ENCODE data around the gene BCR.
A peak's percentile ranks its signal among the peaks of the same experiment; 100 is the strongest.

BCR gene

DNA sequence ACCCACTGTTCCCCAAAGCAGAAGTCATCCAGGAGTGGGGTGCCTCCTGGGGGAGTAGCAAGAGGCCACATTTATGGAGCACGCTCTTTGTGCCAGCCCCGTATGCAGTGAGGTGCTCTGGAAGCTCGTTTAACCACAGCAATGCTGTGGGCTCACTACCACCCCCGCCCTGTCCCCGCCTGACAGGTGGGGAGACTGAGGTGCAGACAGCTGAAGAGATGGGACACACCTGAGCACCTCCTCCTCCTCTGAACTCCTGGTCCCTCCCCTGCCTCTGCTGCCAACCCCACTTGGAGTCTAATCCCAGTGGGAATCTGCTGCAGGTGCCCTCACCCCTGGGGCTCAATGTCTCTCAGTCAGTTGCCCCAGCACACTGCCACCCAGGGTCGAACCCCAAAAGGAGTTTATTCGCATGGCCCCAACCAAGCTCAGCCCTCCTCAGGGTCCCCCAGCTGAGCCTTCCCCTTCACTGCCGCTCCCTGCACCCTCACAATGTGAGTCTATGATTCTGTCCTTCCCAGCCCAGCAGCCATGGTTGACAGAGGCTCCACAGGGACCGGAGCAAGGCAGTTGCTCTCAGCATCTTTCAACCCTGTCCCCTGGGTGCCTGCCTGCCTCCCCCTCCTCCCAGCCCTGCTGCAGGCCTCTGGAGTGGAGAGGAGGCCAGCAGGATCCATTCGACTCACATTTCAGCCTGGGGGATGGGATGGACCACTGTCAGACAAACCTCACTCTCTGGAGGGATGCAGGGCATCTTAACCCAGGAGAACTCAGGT lies 13.3 kb upstream of the BCR start:
- Histone ChIP-seq H3K4me1 (ENCODE audit: control insufficient read depth, insufficient read depth, low read length) (no peaks in the 10 kb centered on the region), H3K27ac (ENCODE audit: low read depth, low read length) (no peak overlapping the region), H3K4me3 (ENCODE audit: low read length) (no peak overlapping the region), H3K36me3 (ENCODE audit: control insufficient read depth, insufficient read depth, low read length) (no peaks in the 10 kb centered on the region), H3K27me3 (ENCODE audit: control insufficient read depth, insufficient read depth, low read length) (no peaks in the 10 kb centered on the region), H3K9ac (ENCODE audit: low read length) (no peak overlapping the region)

DNA sequence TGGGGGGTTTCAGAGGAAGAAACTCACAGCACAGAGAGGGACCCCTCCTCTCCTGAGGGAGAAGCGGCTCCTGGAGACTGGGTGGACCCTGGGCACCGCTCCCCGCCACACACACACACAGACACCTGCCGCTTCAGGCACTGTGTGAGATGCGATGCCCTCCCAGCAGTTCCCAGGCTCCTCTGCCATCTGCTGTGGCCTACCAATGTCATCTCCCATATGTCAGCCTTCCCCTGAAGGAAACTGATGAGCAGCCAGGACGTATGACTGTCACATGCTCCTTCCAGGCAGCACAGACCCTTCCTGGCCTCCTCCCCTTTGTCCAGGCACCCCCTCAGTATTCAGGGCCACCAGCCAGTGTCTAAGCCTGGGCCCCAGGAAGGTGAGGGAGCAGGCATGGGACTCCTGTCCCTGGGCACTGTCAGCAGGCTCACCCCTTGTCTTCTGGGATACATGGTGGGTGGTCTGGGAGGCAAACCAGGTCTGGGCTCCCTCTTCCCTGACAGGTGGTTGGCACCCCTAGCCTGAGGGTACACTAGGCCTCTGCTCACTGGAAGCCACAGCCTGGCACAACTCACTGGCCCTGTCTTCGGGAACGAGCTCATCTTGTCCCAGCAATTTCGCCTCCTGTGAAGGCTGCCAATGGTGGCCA lies 11.8 kb upstream of the BCR start:
- Histone ChIP-seq H3K9ac (ENCODE audit: low read length) (no peak overlapping the region), H3K27me3 (ENCODE audit: control insufficient read depth, insufficient read depth, low read length) (no peaks in the 10 kb centered on the region), H3K36me3 (ENCODE audit: control insufficient read depth, insufficient read depth, low read length) (no peaks in the 10 kb centered on the region), H3K4me1 (ENCODE audit: control insufficient read depth, insufficient read depth, low read length) (no peaks in the 10 kb centered on the region), H3K4me3 (ENCODE audit: low read length) (no peak overlapping the region), H3K27ac (ENCODE audit: low read depth, low read length) (no peak overlapping the region)

DNA sequence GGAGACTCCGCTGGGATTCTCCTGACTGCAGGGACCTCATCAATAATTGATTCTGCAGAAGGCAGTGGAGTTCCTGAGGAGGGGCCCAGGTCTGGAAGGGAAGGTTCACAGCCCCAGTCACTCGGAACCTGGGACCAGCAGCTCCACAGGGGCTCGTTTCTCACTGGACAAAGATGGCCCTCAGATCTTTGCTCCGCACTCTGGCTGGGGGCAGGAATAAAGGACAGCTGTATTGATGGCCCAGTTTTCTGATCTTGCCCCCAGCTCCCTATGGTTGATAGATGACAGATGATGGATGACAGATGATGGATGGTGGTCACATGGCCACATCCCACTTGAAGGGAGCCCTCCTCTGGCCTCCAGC lies 11.3 kb upstream of the BCR start:
- H3K27ac ChIP-seq (ENCODE audit: low read depth, low read length), result no peak overlapping the region
- H3K36me3 ChIP-seq (ENCODE audit: control insufficient read depth, insufficient read depth, low read length), result no peaks in the 10 kb centered on the region
- H3K4me1 ChIP-seq (ENCODE audit: control insufficient read depth, insufficient read depth, low read length), result no peaks in the 10 kb centered on the region
- no peak overlapping the region for H3K4me3 ChIP-seq (ENCODE audit: low read length)
- no peaks in the 10 kb centered on the region for H3K27me3 ChIP-seq (ENCODE audit: control insufficient read depth, insufficient read depth, low read length)
- no peak overlapping the region for H3K9ac ChIP-seq (ENCODE audit: low read length)

DNA sequence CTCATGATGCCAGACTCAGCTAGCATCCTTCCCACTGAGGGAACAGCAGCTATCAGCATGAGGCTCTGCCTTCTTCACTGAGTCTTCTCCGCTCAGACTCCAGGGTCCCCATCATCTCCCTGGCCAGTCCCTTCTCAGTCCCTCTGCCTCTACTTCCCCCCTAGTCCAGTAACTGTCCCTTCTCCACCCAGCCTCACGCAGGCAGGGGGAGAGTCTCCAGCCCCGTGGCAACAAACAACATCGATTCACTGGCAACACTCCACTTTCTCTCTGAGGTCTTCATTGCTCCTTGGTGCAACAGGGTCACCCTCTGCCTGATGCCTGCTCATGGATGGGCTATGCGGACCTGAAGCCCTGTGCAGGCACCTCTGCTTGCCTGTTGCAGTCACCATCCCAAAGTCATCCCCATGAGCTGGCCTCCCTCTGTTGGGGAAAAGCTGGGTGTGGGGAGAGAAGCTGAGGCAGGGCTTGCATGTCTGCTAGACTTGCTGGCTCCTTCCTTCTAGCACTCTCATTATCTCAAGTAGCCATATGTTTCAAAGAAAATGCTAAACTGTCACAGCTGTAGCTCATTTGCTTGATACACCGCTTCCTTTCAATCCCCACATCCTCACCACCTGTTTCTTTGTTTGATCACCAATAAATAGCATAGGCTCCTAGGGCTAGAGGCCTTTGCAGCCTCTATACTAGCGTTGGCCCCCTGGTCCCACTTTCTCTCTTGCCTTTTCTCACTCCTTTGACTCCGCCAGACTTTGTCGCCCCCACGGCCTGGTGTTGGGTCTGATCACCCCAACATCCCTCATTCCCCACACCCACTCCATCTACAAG lies 4.3 kb upstream of the BCR start:
- Histone ChIP-seq H3K4me3 (ENCODE audit: low read length) (no peak overlapping the region), H3K27ac (ENCODE audit: low read depth, low read length) (no peak overlapping the region), H3K36me3 (ENCODE audit: control insufficient read depth, insufficient read depth, low read length) (no peaks in the 10 kb centered on the region), H3K27me3 (ENCODE audit: control insufficient read depth, insufficient read depth, low read length) (no peaks in the 10 kb centered on the region), H3K4me1 (ENCODE audit: control insufficient read depth, insufficient read depth, low read length) (peaks cover 14% of the 10 kb centered on the region), H3K9ac (ENCODE audit: low read length) (no peak overlapping the region)

DNA sequence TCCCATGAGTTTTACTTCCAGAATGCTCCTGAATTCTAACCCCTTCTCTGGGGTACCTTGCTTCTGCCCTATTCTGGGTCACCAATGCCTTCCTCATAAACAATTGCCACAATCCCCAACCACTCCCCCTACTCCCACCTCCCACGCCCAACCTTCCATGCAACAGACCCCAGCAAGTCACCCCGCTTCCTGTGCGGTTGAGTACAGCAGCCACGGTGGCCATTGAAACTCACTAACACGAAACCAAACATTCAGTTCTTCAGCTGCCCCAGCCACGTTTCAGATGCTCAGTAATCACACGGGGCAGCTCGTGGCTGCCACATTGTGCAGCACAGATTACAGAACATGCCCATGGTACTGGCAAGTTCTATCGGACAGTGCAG lies 3.7 kb upstream of the BCR start:
- Histone ChIP-seq H3K36me3 (ENCODE audit: control insufficient read depth, insufficient read depth, low read length) (no peaks in the 10 kb centered on the region), H3K4me1 (ENCODE audit: control insufficient read depth, insufficient read depth, low read length) (peaks cover 16% of the 10 kb centered on the region), H3K27me3 (ENCODE audit: control insufficient read depth, insufficient read depth, low read length) (no peaks in the 10 kb centered on the region), H3K27ac (ENCODE audit: low read depth, low read length) (no peak overlapping the region), H3K9ac (ENCODE audit: low read length) (no peak overlapping the region), H3K4me3 (ENCODE audit: low read length) (no peak overlapping the region)

DNA sequence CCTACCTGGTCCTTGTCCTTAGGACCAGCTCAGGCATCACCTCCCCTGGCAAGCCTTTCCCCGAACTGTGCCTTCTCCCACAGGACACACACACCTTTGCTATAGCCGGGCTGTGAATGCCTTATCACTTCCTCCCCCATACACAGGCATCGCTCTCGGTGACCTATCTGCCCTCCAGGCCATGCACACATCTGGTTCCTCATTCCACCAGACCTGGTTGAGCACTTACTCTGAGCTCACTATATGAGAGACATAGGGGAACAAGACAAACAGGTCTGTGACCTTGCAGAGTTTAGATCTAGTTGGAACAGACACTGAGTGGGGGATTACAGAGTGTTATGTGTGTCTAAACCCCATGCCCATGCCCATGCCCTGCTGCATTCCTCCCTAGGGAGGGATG lies 3.1 kb upstream of the BCR start:
- Histone ChIP-seq H3K4me1 (ENCODE audit: control insufficient read depth, insufficient read depth, low read length) (peaks cover 22% of the 10 kb centered on the region), H3K36me3 (ENCODE audit: control insufficient read depth, insufficient read depth, low read length) (no peaks in the 10 kb centered on the region), H3K27me3 (ENCODE audit: control insufficient read depth, insufficient read depth, low read length) (no peaks in the 10 kb centered on the region), H3K27ac (ENCODE audit: low read depth, low read length) (no peak overlapping the region), H3K4me3 (ENCODE audit: low read length) (no peak overlapping the region), H3K9ac (ENCODE audit: low read length) (no peak overlapping the region)

DNA sequence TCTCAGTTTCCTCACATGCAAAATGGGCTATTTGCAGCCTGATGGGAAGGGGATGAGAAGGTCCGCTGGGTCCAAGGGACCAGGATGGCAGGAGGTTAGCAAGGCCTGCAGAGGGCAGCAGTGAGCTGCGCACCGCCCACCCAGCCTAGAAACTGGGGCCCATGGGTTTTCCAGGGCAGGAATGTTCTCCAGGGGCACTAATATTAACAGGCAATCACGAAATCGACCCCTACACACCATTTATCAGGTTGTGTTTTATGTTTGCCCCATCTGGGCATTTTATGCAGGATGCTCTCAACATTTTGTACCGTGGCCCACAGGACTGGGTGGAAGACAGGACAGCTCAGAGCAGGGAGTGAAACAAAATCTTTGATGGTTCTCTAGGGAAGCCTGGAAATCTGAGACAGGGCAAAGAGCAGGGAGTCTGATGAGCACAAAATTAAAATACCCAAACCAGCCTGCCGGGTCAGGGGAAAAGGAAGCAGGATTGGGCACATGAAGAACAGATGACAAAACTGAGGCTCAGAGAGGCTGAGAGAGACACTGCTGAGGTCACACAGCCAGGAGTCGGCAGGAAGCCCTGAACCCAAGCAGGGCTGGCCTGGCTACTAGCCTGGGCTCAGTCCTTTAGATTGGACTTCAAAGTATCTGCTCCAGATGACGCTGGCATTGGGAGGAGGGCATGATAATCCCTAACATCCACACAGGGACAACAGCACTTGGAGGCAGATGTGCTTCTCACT lies 1.6 kb upstream of the BCR start:
- H3K9ac ChIP-seq (ENCODE audit: low read length), result no peak overlapping the region
- no peaks in the 10 kb centered on the region for H3K36me3 ChIP-seq (ENCODE audit: control insufficient read depth, insufficient read depth, low read length)
- no peak overlapping the region for H3K4me3 ChIP-seq (ENCODE audit: low read length)
- H3K4me1 ChIP-seq (ENCODE audit: control insufficient read depth, insufficient read depth, low read length), result peaks cover 24% of the 10 kb centered on the region
- H3K27ac ChIP-seq (ENCODE audit: low read depth, low read length), result peak overlapping the region; percentile 83
- H3K27me3 ChIP-seq (ENCODE audit: control insufficient read depth, insufficient read depth, low read length), result no peaks in the 10 kb centered on the region

DNA sequence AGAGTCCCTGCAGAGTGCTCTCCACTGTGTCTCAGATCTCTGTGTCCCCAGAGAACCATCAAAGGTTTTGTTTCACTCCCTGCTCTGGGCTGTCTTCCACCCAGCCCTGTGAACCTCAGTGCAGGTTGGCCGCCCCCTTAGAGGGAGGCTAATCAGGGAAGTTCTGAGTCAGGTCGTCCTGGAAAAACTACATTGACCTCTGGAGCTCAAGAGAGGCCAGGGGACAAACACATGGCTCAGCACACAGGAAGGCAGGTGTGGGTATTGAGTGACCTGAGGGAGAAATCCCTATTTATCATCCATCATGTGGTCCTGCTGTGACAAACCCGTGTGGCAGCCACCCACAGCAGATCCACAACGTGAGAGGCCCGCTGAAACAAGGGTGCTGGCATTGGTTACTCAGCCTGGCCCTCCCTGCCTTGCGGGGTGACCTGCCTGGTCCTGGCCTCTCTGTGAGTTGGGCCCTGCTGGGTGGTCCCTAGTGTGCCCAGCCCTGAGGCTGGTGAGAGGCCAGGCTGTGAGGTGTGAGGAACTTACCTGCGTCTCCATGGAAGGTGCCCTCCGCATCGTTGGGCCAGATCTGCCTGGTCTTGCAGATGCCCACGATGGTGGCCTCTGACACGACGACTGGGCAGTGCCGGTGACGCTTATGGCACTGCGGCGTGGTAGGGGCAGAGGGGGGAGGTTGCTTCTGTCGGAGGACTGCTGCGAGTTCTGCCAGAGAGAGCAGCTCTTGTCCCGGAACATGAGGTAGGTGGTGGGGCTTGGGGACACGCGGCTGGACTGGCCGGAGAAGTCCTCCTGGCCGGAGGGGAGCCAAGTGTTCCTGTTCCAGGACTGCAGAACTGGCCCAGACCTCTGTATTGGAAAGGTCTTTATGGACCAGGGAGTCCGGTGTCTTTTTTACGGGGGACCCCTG lies 669 bp upstream of the BCR start:
- no peak overlapping the region for H3K9ac ChIP-seq (ENCODE audit: low read length)
- peaks cover 29% of the 10 kb centered on the region for H3K4me1 ChIP-seq (ENCODE audit: control insufficient read depth, insufficient read depth, low read length)
- no peaks in the 10 kb centered on the region for H3K27me3 ChIP-seq (ENCODE audit: control insufficient read depth, insufficient read depth, low read length)
- H3K27ac ChIP-seq (ENCODE audit: low read depth, low read length), result peak overlapping the region; percentile 83
- H3K36me3 ChIP-seq (ENCODE audit: control insufficient read depth, insufficient read depth, low read length), result no peaks in the 10 kb centered on the region
- H3K4me3 ChIP-seq (ENCODE audit: low read length), result peak overlapping the region; percentile 65

DNA sequence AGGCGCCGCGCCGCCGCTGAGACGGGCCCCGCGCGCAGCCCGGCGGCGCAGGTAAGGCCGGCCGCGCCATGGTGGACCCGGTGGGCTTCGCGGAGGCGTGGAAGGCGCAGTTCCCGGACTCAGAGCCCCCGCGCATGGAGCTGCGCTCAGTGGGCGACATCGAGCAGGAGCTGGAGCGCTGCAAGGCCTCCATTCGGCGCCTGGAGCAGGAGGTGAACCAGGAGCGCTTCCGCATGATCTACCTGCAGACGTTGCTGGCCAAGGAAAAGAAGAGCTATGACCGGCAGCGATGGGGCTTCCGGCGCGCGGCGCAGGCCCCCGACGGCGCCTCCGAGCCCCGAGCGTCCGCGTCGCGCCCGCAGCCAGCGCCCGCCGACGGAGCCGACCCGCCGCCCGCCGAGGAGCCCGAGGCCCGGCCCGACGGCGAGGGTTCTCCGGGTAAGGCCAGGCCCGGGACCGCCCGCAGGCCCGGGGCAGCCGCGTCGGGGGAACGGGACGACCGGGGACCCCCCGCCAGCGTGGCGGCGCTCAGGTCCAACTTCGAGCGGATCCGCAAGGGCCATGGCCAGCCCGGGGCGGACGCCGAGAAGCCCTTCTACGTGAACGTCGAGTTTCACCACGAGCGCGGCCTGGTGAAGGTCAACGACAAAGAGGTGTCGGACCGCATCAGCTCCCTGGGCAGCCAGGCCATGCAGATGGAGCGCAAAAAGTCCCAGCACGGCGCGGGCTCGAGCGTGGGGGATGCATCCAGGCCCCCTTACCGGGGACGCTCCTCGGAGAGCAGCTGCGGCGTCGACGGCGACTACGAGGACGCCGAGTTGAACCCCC lies 798 bp downstream of the BCR start:
- Histone ChIP-seq H3K9ac (ENCODE audit: low read length) (no peak overlapping the region), H3K27ac (ENCODE audit: low read depth, low read length) (peak overlapping the region; percentile 20)

DNA sequence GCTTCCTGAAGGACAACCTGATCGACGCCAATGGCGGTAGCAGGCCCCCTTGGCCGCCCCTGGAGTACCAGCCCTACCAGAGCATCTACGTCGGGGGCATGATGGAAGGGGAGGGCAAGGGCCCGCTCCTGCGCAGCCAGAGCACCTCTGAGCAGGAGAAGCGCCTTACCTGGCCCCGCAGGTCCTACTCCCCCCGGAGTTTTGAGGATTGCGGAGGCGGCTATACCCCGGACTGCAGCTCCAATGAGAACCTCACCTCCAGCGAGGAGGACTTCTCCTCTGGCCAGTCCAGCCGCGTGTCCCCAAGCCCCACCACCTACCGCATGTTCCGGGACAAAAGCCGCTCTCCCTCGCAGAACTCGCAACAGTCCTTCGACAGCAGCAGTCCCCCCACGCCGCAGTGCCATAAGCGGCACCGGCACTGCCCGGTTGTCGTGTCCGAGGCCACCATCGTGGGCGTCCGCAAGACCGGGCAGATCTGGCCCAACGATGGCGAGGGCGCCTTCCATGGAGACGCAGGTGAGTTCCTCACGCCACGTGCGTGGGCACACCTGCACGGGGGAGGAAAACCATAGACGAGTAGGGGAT lies 1.5 kb downstream of the BCR start:
- H3K4me1 ChIP-seq (ENCODE audit: control insufficient read depth, insufficient read depth, low read length), result peaks cover 30% of the 10 kb centered on the region
- H3K27ac ChIP-seq (ENCODE audit: low read depth, low read length), result no peak overlapping the region
- H3K27me3 ChIP-seq (ENCODE audit: control insufficient read depth, insufficient read depth, low read length), result no peaks in the 10 kb centered on the region
- H3K4me3 ChIP-seq (ENCODE audit: low read length), result peak overlapping the region; percentile 87
- H3K9ac ChIP-seq (ENCODE audit: low read length), result no peak overlapping the region
- H3K36me3 ChIP-seq (ENCODE audit: control insufficient read depth, insufficient read depth, low read length), result no peaks in the 10 kb centered on the region

More for the DNA sequence above, 798 bp downstream of the BCR start:
- H3K27me3 ChIP-seq (ENCODE audit: control insufficient read depth, insufficient read depth, low read length), result no peaks in the 10 kb centered on the region
- peaks cover 30% of the 10 kb centered on the region for H3K4me1 ChIP-seq (ENCODE audit: control insufficient read depth, insufficient read depth, low read length)
- H3K36me3 ChIP-seq (ENCODE audit: control insufficient read depth, insufficient read depth, low read length), result no peaks in the 10 kb centered on the region
- H3K4me3 ChIP-seq (ENCODE audit: low read length), result peak overlapping the region; percentile 87

Data from rectal smooth muscle tissue (tissue), 1 donor.